ENCODE results near the gene CAMSAP3.

CAMSAP3 gene

DNA sequence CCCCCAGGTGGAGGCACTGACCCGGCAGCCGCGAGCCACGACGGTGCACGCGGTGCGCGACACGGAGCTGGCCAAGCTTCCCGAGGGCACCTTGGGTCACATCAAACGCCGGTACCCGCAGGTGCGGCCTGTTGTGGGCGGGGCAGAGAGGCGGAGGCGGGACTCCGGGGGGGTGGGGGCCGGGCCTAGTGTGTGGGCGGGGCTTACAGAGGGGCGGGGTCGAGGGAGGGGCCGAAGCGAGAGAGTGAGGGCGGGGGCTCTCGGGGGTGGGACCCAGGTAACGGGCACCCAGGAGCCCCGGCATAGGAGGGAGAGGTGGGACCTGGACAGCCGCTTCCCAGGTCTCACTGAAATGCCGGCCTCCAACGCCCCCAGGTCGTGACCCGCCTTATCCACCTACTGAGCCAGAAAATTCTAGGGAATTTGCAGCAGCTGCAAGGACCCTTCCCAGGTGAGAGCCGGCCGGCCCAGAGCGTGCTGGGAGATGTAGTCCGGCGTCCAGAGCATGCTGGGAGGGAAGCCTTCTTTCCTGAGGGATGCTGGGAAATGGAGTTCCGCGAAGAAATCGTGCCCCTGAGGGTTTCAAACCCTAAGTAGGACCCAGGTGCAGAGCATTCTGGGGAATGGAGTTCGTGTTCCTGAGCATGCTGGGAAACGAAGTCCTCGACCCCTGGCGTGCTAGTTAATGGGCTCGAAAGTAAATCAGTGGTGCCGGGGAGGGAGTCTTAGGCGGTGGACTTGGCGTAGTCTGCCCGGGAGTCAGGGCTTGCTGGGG, 44.5 kb upstream of the CAMSAP3 start:
- no peak overlapping the region for H3K27ac ChIP-seq
- TF ChIP-seq ZFX (IDR thresholded peaks at IDR 0.05; ENCODE audit: borderline replicate concordance): no peak
- TF ChIP-seq, protein P1, sequence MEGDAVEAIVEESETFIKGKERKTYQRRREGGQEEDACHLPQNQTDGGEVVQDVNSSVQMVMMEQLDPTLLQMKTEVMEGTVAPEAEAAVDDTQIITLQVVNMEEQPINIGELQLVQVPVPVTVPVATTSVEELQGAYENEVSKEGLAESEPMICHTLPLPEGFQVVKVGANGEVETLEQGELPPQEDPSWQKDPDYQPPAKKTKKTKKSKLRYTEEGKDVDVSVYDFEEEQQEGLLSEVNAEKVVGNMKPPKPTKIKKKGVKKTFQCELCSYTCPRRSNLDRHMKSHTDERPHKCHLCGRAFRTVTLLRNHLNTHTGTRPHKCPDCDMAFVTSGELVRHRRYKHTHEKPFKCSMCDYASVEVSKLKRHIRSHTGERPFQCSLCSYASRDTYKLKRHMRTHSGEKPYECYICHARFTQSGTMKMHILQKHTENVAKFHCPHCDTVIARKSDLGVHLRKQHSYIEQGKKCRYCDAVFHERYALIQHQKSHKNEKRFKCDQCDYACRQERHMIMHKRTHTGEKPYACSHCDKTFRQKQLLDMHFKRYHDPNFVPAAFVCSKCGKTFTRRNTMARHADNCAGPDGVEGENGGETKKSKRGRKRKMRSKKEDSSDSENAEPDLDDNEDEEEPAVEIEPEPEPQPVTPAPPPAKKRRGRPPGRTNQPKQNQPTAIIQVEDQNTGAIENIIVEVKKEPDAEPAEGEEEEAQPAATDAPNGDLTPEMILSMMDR (IDR thresholded peaks at IDR 0.05): no peak

DNA sequence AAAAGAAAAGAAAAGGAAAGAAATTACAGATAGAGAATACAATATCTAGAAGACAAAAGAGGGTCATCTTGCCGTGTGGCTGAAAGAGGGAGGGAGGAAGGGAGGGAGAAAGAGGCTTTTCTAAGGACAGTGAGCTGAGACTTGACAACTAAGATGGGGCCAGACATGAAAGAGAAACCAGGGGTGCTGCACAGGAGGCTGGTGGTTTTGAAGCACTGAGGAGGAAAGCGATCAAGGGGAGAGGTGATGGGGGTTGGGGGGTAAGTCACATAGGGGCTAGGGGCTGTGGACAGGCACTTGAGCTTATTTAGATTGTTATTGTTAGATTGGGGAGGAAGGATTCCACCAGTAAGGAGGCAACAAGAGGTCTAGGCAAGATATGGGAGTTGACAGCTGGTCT, 42.9 kb upstream of the CAMSAP3 start:
- TF ChIP-seq ZFX (IDR thresholded peaks at IDR 0.05; ENCODE audit: borderline replicate concordance): no peak
- H3K27ac ChIP-seq: no peak overlapping the region

DNA sequence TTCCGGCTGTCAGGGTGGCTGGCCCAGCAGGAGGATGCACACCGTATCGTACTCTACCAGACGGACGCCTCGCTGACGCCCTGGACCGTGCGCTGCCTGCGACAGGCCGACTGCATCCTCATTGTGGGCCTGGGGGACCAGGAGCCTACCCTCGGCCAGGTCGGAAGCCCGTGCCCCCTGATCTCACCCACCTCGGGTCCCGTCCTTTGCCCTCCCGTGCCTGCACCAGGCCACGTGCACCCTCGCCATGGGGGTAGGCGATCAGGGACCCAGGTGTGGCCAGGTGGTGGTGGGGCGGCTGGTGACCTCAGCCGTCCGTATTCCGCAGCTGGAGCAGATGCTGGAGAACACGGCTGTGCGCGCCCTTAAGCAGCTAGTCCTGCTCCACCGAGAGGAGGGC, 41.1 kb upstream of the CAMSAP3 start:
- no peak for TF ChIP-seq ZFX (IDR thresholded peaks at IDR 0.05; ENCODE audit: borderline replicate concordance)
- TF ChIP-seq, protein P1 (IDR thresholded peaks at IDR 0.05): no peak
- peak overlapping the region; percentile 76 for H3K27ac ChIP-seq

DNA sequence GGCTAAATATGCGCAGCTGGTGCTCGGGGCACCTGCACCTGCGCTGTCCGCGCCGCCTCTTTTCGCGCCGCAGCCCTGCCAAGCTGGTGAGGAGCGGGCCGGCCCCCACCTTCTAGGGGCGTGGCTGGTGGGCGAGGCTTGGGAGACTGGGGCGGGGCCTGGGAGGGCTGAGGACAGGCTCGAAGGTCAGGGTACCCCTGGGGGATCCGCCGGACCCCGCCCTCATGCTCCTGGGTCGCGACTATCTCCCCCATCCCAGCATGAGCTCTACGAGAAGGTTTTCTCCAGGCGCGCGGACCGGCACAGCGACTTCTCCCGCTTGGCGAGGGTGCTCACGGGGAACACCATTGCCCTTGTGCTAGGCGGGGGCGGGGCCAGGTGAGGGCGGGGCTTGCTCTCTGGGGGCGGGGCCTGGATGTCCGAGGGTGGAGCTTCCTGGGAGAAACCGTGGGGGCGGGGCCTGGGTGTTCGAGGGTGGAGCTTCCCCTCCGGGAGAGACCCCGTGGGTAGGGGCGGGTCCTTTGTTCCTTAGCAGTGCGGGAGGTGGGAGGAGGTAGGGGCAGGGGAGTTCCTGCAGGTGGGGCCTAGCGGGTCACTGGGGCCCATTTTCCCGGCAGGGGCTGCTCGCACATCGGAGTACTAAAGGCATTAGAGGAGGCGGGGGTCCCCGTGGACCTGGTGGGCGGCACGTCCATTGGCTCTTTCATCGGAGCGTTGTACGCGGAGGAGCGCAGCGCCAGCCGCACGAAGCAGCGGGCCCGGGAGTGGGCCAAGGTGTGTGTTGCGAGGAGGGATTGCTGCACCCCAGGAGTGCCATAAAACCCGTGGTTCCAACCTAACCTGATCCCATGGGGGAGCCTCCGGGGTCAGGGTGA, 40.4 kb upstream of the CAMSAP3 start:
- no peak for TF ChIP-seq ZFX (IDR thresholded peaks at IDR 0.05; ENCODE audit: borderline replicate concordance)
- TF ChIP-seq, protein P1 (IDR thresholded peaks at IDR 0.05): no peak
- H3K27ac ChIP-seq: peak overlapping the region; percentile 76

DNA sequence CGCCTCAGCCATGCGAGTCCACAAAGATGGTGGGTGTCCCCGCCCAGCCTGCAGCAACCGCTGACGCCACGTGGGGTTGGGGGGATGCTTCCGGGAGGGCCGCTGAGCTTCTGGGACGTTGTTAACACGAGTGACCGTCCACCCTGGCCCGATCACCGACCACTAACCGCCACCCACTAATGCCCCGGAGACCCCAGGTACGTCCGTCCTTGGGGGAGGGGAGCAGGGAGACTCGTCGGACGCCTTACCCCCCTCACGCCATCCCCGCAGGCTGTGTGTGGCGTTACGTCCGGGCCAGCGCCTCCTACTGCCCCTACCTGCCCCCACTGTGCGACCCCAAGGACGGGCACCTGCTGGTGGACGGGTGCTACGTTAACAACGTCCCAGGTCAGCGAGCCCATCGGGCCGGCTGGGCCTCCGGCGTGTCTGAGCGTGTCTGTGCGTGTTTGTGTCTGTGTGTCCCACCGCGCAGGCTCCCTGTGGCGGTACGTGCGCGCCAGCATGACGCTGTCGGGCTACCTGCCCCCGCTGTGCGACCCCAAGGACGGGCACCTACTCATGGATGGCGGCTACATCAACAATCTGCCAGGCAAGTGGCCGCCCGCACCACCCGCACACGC, 38.9 kb upstream of the CAMSAP3 start:
- H3K27ac ChIP-seq: no peak overlapping the region
- TF ChIP-seq, protein P1 (IDR thresholded peaks at IDR 0.05): no peak

DNA sequence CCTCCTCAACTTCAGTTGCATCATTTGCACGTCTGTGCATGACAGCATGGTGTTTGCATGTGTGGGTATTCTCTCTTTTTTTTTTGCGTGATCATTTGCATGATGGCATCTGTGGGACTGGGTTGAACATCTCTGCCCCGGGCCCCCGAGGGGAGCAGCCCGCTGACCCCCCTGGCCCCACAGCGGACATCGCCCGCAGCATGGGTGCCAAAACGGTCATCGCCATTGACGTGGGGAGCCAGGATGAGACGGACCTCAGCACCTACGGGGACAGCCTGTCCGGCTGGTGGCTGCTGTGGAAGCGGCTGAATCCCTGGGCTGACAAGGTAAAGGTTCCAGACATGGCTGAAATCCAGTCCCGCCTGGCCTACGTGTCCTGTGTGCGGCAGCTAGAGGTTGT, 37.0 kb upstream of the CAMSAP3 start:
- H3K27ac ChIP-seq: no peak overlapping the region
- TF ChIP-seq, protein P1 (IDR thresholded peaks at IDR 0.05): no peak
- TF ChIP-seq ZFX (IDR thresholded peaks at IDR 0.05; ENCODE audit: borderline replicate concordance): no peak

DNA sequence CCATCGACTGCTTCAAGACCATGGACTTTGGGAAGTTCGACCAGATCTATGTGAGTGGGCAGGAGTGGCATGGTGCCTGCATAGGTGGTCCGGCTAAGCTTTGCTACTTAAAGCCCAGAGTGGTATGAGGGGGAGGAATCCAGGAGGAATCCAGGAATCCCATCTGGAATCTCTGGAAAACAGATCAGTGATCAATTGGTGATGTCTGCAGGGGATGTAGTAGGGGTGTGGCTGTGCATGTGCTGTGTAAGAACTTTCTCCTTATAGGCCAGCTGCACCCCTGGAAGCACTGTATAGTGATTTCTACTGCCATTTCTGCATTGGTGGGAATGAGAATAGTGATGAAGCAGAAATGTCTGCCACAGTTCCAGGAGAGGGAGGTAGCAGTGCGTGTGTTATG, 36.6 kb upstream of the CAMSAP3 start:
- no peak overlapping the region for H3K27ac ChIP-seq
- no peak for TF ChIP-seq ZFX (IDR thresholded peaks at IDR 0.05; ENCODE audit: borderline replicate concordance)
- TF ChIP-seq, protein P1 (IDR thresholded peaks at IDR 0.05): no peak
